ENCODE measurements around the gene PRKCE.

DNA sequence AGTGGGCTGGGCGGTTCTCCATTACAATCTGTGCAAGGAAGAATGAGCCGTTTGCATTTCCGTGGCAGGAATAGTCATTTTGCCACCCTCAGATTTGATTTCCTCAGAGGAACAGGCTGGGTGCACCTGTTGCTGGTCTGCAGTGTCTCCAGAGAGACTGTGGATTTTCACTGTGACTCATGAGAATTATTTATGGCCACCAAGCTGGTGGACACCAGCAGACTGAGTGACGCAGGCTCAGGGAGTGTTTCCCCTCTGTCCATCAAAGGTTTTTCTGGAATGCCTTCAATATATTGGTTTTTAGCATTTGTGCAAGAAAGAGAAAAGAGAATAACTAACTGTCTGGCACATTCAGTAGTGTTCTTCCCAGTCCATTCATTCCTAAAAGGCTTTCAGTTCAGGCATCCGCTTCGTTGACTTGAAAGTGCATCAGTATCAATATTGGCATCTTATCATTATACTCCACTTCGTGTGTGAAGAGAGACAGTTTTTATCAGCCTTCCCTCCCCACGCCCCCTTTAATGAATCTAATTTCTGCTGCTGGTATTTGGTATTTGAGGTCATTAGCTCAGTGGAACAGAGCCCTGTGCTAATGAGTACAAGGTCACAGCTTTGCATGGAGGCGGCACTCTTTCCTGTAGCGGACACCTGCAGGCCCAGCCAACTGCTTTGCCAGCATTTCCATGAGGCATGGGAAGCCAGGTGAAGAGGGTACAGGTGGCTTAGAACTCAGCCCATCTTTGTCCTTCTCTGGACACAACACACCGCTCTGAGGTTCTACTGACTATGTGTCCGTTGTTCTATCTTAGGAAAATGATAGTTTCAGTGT lies 39.9 kb downstream of the PRKCE start:
- TF ChIP-seq, protein P1, sequence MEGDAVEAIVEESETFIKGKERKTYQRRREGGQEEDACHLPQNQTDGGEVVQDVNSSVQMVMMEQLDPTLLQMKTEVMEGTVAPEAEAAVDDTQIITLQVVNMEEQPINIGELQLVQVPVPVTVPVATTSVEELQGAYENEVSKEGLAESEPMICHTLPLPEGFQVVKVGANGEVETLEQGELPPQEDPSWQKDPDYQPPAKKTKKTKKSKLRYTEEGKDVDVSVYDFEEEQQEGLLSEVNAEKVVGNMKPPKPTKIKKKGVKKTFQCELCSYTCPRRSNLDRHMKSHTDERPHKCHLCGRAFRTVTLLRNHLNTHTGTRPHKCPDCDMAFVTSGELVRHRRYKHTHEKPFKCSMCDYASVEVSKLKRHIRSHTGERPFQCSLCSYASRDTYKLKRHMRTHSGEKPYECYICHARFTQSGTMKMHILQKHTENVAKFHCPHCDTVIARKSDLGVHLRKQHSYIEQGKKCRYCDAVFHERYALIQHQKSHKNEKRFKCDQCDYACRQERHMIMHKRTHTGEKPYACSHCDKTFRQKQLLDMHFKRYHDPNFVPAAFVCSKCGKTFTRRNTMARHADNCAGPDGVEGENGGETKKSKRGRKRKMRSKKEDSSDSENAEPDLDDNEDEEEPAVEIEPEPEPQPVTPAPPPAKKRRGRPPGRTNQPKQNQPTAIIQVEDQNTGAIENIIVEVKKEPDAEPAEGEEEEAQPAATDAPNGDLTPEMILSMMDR (IDR thresholded peaks at IDR 0.05; ENCODE audit: poor library complexity): no peak
- TF ChIP-seq EZH2phosphoT487 (IDR thresholded peaks at IDR 0.05; ENCODE audit: low read depth, severe bottlenecking, unreplicated experiment): no peak
